NOMO-1 treated with DMSO at 0.1 percent for 48 hours (cell line): ENCODE results near the gene KRT14.
"Not testable (repeated sequence)": the region's sequence is repeated elsewhere in the genome, so short reads cannot be mapped to it uniquely, and the experiment has no call there.

Source experiments
- DNase-seq: peaks from one replicate; lab custom pipeline; 2025; ENCODE audit not compliant: unreplicated experiment; lab: John Stamatoyannopoulos, UW

KRT14 gene

GRCh38 chr17:41548844-41549595, 37.7 kb downstream of the KRT14 start:
- DNase-seq: peak; percentile 77

GRCh38 chr17:41547921-41548843, 38.5 kb downstream of the KRT14 start:
- DNase-seq: peak; percentile 47

GRCh38 chr17:41547378-41547841, 39.3 kb downstream of the KRT14 start:
- no peak for DNase-seq

GRCh38 chr17:41546819-41547218, 39.9 kb downstream of the KRT14 start:
- no peak for DNase-seq

- DNase-seq: no peak
Measured at GRCh38 chr17:41545829-41546410, 40.8 kb downstream of the KRT14 start.

- no peak for DNase-seq
Measured at GRCh38 chr17:41544935-41545334, 41.8 kb downstream of the KRT14 start.

- DNase-seq: no peak
Measured at GRCh38 chr17:41544491-41544892, 42.2 kb downstream of the KRT14 start.

GRCh38 chr17:41542786-41543185, 43.9 kb downstream of the KRT14 start:
- DNase-seq: not testable (repeated sequence)

GRCh38 chr17:41542357-41542756, 44.3 kb downstream of the KRT14 start:
- no peak for DNase-seq

- DNase-seq: no peak
Measured at GRCh38 chr17:41540921-41541625, 45.6 kb downstream of the KRT14 start.

GRCh38 chr17:41539979-41540701, 46.6 kb downstream of the KRT14 start:
- DNase-seq: no peak

GRCh38 chr17:41539071-41539492, 47.6 kb downstream of the KRT14 start:
- DNase-seq: no peak

- no peak for DNase-seq
Measured at GRCh38 chr17:41538565-41538991, 48.1 kb downstream of the KRT14 start.

GRCh38 chr17:41537990-41538389, 48.7 kb downstream of the KRT14 start:
- DNase-seq: no peak

- no peak for DNase-seq
Measured at GRCh38 chr17:41537614-41537954, 49.1 kb downstream of the KRT14 start.

- no peak for DNase-seq
Measured at GRCh38 chr17:41536741-41537613, 49.7 kb downstream of the KRT14 start.

GRCh38 chr17:41535764-41536481, 50.8 kb downstream of the KRT14 start:
- DNase-seq: no peak

- no peak for DNase-seq
Measured at GRCh38 chr17:41534899-41535546, 51.7 kb downstream of the KRT14 start.
